GM23338 (cell line): ENCODE results near the gene CYGB. TPM values are rescaled to one million over a fixed set of nuclear protein-coding genes. Genes with fewer than 3 reads are reported as not detected.

Experiments
- EZH2phosphoT487 ChIP-seq: fragments of 200-600 bp; sonication (generic); IDR thresholded peaks from one replicate; pipeline ENCODE4 v1.8.1; 2018; ENCODE audit warnings: antibody characterized with exemption; ENCODE audit not compliant: unreplicated experiment
- JUNB ChIP-seq: IDR thresholded peaks from one replicate; pipeline ENCODE4 v1.6.1; 2016; ENCODE audit warnings: antibody characterized with exemption; ENCODE audit not compliant: unreplicated experiment
- NANOG ChIP-seq: IDR thresholded peaks from 2 replicates; pipeline ENCODE4 v1.6.1; 2016; ENCODE audit warnings: antibody characterized with exemption, borderline replicate concordance
- ZNF462 ChIP-seq: fragments of 250-450 bp; sonication (Bioruptor Pico); IDR thresholded peaks from 2 replicates; pipeline ENCODE4 v1.5.0; 2020; ENCODE audit warnings: mild to moderate bottlenecking, moderate library complexity
- polyA plus RNA-seq: library from polyadenylated mRNA; unstranded; fragments of >200 nt; fragmentation: Nextera tagmentation; extraction: Ambion mirVana; gene quantifications from 2 replicates; pipeline ENCODE4 v1.2.1, GENCODE V29; 2016
- total RNA-seq: library from RNA; depleted of rRNA; stranded (reverse); fragments of >200 nt; shearing (Covaris generic); gene quantifications from 2 replicates; pipeline ENCODE4 v1.2.3, GENCODE V29; 2014
- TF ChIP-seq, protein P1 (sequence below), 2 experiments: fragments of 200-600 bp in 1 of 2; sonication (generic) in 1 of 2; conservative IDR thresholded peaks; 2 replicates each; pipeline versions ENCODE4 v1.5.1 to v1.6.1; 2016 to 2017; ENCODE audit warnings: antibody characterized with exemption in 2 of 2, low read depth in 2 of 2, mild to moderate bottlenecking in 2 of 2, moderate library complexity in 1 of 2
- TF ChIP-seq, protein P2 (sequence below): IDR thresholded peaks from 2 replicates; pipeline ENCODE4 v1.6.1; 2016; ENCODE audit warnings: antibody characterized with exemption

The CYGB gene
- total and polyA plus RNA-seq, 2 experiments from 2014 or later = 1.2 to 1.7 TPM

DNA sequence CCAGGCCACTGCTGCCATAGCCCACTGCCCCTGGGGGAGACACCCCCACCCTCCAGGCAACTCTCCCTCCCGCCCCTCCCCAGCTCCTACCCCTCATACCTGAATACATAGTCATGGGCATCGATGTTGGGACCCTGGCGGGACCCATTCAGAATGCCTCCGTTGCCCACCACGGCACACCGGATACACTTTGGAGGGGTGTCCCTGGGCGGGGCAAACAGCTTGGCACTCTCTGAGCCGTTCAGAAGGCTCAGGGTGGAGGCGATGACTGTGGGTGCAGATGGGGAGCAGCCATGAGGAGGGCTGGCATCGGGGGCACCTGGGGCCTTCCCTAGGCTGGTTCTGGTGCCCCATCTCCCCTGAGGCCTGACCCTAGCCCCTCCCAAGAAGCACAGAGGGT lies 35.6 kb upstream of the CYGB start (continued):
- TF ChIP-seq ZNF462 (CRISPR knock-in tag) = no peak
- no peak for TF ChIP-seq JUNB
- TF ChIP-seq, protein P1, sequence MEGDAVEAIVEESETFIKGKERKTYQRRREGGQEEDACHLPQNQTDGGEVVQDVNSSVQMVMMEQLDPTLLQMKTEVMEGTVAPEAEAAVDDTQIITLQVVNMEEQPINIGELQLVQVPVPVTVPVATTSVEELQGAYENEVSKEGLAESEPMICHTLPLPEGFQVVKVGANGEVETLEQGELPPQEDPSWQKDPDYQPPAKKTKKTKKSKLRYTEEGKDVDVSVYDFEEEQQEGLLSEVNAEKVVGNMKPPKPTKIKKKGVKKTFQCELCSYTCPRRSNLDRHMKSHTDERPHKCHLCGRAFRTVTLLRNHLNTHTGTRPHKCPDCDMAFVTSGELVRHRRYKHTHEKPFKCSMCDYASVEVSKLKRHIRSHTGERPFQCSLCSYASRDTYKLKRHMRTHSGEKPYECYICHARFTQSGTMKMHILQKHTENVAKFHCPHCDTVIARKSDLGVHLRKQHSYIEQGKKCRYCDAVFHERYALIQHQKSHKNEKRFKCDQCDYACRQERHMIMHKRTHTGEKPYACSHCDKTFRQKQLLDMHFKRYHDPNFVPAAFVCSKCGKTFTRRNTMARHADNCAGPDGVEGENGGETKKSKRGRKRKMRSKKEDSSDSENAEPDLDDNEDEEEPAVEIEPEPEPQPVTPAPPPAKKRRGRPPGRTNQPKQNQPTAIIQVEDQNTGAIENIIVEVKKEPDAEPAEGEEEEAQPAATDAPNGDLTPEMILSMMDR (conservative IDR thresholded peaks at IDR 0.05; ENCODE audit: low read depth in 2 of 2) = no peak
- TF ChIP-seq EZH2phosphoT487 = no peak
- TF ChIP-seq, protein P2, sequence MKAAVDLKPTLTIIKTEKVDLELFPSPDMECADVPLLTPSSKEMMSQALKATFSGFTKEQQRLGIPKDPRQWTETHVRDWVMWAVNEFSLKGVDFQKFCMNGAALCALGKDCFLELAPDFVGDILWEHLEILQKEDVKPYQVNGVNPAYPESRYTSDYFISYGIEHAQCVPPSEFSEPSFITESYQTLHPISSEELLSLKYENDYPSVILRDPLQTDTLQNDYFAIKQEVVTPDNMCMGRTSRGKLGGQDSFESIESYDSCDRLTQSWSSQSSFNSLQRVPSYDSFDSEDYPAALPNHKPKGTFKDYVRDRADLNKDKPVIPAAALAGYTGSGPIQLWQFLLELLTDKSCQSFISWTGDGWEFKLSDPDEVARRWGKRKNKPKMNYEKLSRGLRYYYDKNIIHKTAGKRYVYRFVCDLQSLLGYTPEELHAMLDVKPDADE = no peak
- TF ChIP-seq NANOG = no peak
